Measurements from ENCODE around the gene CCDC149.

Gene CCDC149

DNA sequence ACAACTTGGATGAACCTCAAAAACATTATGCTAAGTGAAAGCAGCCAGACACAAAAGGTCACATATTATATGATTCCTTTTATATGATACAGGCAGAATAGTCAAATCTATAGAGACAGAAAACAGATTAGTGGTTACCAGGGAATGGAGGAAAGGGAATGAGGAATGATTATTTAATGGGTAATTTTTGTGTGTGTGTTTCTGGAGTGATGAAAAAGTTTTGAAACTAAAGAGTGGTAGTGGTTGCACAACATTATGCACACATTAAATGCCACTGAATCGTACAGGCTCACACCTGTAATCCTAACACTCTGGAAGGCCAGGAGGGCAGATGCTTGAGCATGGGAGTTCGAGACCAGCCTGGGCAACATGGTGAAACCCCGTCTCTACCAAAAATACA lies 137.1 kb downstream of the CCDC149 start:
- H3K4me3 ChIP-seq (ENCODE audit: control insufficient read depth, low read depth, low read length) = no peak overlapping the region
- no peak for DNase-seq (ENCODE audit: low read depth)
- TF ChIP-seq CTCF (IDR thresholded peaks at IDR 0.05; ENCODE audit: control insufficient read depth, insufficient read depth, low read depth, low read length, missing control alignments) = no peak

DNA sequence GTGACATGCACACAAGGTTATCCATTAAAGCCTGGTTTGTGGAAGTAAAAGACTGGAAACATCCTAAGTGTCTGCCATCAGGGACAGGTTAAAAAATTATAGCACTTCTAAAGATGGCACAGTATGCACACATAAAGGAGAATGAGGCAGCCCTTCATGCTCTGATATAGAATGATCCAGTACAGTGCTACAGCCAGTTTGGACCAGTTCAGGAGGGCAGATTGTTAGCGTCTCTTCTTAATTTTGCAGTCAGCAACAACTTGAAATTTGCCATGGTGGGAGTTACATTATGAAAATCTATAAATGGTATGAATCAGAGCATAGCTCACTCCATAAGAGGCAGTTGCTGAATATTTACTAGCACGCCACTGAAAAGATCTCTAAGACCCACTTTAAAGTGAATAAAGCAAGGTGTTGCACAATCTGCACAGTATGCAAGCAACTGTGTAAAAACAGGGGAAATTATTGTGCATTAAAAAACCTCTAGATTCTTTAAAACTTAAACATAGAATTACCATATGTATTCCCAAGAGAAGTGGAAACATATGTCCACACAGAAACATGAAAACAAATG lies 137.7 kb downstream of the CCDC149 start:
- TF ChIP-seq CTCF (IDR thresholded peaks at IDR 0.05; ENCODE audit: control insufficient read depth, insufficient read depth, low read depth, low read length, missing control alignments) = no peak
- no peak for DNase-seq (ENCODE audit: low read depth)
- H3K4me3 ChIP-seq (ENCODE audit: control insufficient read depth, low read depth, low read length) = no peak overlapping the region

GRCh38 chr4:24774452-24774851 lies 138.4 kb downstream of the CCDC149 start:
- DNase-seq (ENCODE audit: low read depth) = no peak
- no peak for TF ChIP-seq CTCF (IDR thresholded peaks at IDR 0.05; ENCODE audit: control insufficient read depth, insufficient read depth, low read depth, low read length, missing control alignments)
- no peak overlapping the region for H3K4me3 ChIP-seq (ENCODE audit: control insufficient read depth, low read depth, low read length)

GRCh38 chr4:24772952-24773351 lies 139.9 kb downstream of the CCDC149 start:
- DNase-seq (ENCODE audit: low read depth) = no peak
- no peak for TF ChIP-seq CTCF (IDR thresholded peaks at IDR 0.05; ENCODE audit: control insufficient read depth, insufficient read depth, low read depth, low read length, missing control alignments)
- H3K4me3 ChIP-seq (ENCODE audit: control insufficient read depth, low read depth, low read length) = no peak overlapping the region

GRCh38 chr4:24772061-24772705 lies 140.7 kb downstream of the CCDC149 start:
- no peak overlapping the region for H3K4me3 ChIP-seq (ENCODE audit: control insufficient read depth, low read depth, low read length)
- TF ChIP-seq CTCF (IDR thresholded peaks at IDR 0.05; ENCODE audit: control insufficient read depth, insufficient read depth, low read depth, low read length, missing control alignments) = no peak
- DNase-seq (ENCODE audit: low read depth) = no peak

DNA sequence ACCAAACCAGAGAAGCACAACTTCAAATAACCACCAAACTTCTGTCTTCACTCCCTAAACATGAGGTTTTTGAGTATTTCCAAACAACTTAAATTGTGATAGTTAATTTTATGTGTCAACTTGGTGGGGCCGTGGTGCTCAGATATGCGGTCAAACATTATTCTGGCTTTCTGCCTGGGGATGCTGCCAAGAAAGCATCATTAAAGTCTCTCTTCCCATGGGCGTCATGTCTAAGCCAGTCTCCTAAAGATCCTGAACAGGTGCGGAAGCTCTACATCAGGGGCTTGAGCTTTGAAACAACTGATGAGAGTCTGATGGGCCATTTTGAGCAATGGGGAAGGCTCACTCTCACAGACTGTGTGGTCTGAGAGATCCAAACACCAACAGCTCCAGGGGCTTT lies 141.6 kb downstream of the CCDC149 start:
- no peak for TF ChIP-seq CTCF (IDR thresholded peaks at IDR 0.05; ENCODE audit: control insufficient read depth, insufficient read depth, low read depth, low read length, missing control alignments)
- H3K4me3 ChIP-seq (ENCODE audit: control insufficient read depth, low read depth, low read length) = no peak overlapping the region
- DNase-seq (ENCODE audit: low read depth) = no peak

Measured in AG09309 (cell line).